GM20000 (cell line): Measurements from ENCODE around the gene RASGEF1C.

Source experiments
- DNase-seq: peaks from one replicate; pipeline ENCODE4 v3.0.0; 2012; ENCODE audit warnings: low spot score
- CTCF ChIP-seq: IDR thresholded peaks from 2 replicates; pipeline ENCODE4 v1.5.1; 2012; ENCODE audit warnings: mild to moderate bottlenecking, control low read depth; ENCODE audit errors: extremely low read depth, missing control alignments

Gene RASGEF1C

DNA sequence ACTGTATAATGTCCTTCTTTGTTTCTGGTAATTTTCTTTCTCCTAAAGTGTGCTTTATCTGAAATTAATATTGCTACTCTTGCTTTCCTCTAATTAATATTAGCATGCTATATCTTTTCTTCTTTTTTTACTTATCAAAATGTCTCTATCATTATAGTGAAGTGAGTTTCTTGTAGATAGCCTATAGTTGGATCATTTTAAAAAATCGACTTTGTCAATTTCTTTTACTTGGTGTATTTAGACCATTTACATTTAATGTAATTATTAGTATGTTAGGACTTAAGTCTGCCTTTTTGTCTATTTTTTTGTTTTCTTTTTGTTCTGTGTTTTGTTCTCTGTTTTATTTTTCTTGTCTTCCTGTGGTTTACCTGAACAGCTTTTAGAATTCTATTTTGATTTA lies 102.0 kb downstream of the RASGEF1C start:
- no peak for DNase-seq
- TF ChIP-seq CTCF = no peak

DNA sequence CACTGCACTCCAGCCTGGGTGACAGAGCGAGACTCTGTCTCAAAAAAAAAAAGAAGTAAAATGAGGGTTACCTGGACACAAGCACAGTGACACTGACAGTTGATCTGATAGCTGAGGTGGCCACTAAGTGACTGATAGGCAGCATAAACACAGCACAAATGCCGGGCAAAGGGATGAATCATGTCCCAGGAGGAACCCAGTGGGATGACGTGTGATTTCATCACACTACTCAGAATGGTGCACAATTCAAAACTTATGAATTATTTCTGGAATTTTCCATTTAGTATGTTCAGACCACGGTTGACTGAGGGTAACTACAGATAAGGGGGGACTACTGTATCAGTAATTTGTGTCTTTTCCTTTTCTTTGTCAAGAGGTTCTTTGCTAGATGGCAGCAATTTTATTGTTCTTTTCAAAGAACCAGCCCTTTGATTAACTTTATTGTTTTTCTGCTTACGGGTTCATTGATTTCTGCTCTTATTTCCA lies 103.1 kb downstream of the RASGEF1C start:
- DNase-seq = no peak
- TF ChIP-seq CTCF = no peak

- no peak for DNase-seq
- no peak for TF ChIP-seq CTCF
Observed at GRCh38 chr5:180104168-180104530, 104.9 kb downstream of the RASGEF1C start.

- no peak for DNase-seq
- TF ChIP-seq CTCF = no peak
Observed at GRCh38 chr5:180103487-180104167, 105.4 kb downstream of the RASGEF1C start.

DNA sequence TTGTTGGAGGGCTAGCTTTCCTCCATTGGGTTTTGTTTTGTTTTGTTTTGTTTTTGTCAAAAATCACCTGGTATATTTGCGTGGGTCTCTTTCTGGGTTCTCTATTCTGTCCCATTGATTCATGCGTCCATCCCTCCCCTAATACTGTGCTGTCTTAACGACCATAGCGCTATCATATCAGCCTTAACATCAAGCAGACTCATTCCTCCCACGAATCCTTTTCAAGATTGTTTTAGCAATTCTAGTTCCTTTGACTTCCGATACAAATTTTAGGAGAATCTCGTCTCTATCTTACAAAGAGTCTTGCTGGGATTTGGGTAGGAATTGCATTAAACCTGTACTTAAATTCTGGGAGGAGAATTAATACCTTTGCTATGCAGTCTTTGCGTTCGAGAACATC lies 106.4 kb downstream of the RASGEF1C start:
- no peak for DNase-seq
- TF ChIP-seq CTCF = no peak

GRCh38 chr5:180101451-180102105 lies 107.4 kb downstream of the RASGEF1C start:
- no peak for DNase-seq
- TF ChIP-seq CTCF = no peak

GRCh38 chr5:180100621-180101450 lies 108.2 kb downstream of the RASGEF1C start:
- no peak for DNase-seq
- TF ChIP-seq CTCF = no peak
